NCI-H1092 treated with DMSO at 0.1 percent for 48 hours (cell line): ENCODE data around the gene TNFSF18.

Experiments used
- DNase-seq: peaks from one replicate; lab custom pipeline; 2025; lab: John Stamatoyannopoulos, UW

TNFSF18 gene

GRCh38 chr1:173038875-173039554 is 11.7 kb downstream of the TNFSF18 start:
- no peak for DNase-seq

- DNase-seq, result no peak
Measured at GRCh38 chr1:173024543-173024942, 26.2 kb downstream of the TNFSF18 start.

GRCh38 chr1:173023343-173023742 is 27.4 kb downstream of the TNFSF18 start:
- DNase-seq, result no peak

GRCh38 chr1:173020138-173020750 is 30.5 kb downstream of the TNFSF18 start:
- no peak for DNase-seq

- DNase-seq, result no peak
Measured at GRCh38 chr1:173017792-173018191, 32.9 kb downstream of the TNFSF18 start.

GRCh38 chr1:173016419-173016818 is 34.3 kb downstream of the TNFSF18 start:
- no peak for DNase-seq

GRCh38 chr1:173015629-173016028 is 35.1 kb downstream of the TNFSF18 start:
- DNase-seq, result no peak

GRCh38 chr1:173014160-173014559 is 36.6 kb downstream of the TNFSF18 start:
- no peak for DNase-seq

- DNase-seq, result no peak
Measured at GRCh38 chr1:173012126-173012525, 38.6 kb downstream of the TNFSF18 start.

- no peak for DNase-seq
Measured at GRCh38 chr1:173009597-173009996, 41.1 kb downstream of the TNFSF18 start.

GRCh38 chr1:173005196-173005864 is 45.4 kb downstream of the TNFSF18 start:
- DNase-seq, result no peak

- no peak for DNase-seq
Measured at GRCh38 chr1:173002891-173003838, 47.6 kb downstream of the TNFSF18 start.

- DNase-seq, result no peak
Measured at GRCh38 chr1:172999349-172999748, 51.4 kb downstream of the TNFSF18 start.

GRCh38 chr1:172997941-172998361 is 52.8 kb downstream of the TNFSF18 start:
- no peak for DNase-seq

- DNase-seq, result no peak
Measured at GRCh38 chr1:172993640-172994039, 57.1 kb downstream of the TNFSF18 start.

GRCh38 chr1:172991674-172992400 is 58.9 kb downstream of the TNFSF18 start:
- DNase-seq, result no peak

GRCh38 chr1:172990598-172991215 is 60.0 kb downstream of the TNFSF18 start:
- no peak for DNase-seq
